Left renal cortex interstitium (tissue), 4 donors: Measurements from ENCODE around the gene RTL5. TPM values are rescaled to one million over a fixed set of nuclear protein-coding genes. Genes with fewer than 3 reads are reported as not detected.

Source experiments
- DNase-seq, 4 donors: peaks; one replicate each; pipeline ENCODE4 v3.0.0-alpha.2; 2013; ENCODE audit warnings: low read depth in 4 of 4, low spot score in 2 of 4, missing footprints in 1 of 4
- polyA plus RNA-seq, 4 donors: library from polyadenylated mRNA; unstranded; fragments of 120-200 nt; gene quantifications; one replicate each; pipeline ENCODE4 v1.2.1, GENCODE V29; 2013; ENCODE audit not compliant: insufficient read length in 4 of 4

Gene RTL5
- polyA plus RNA-seq, 4 donors: 22.7 to 31.3 (median 23.0) TPM

DNA sequence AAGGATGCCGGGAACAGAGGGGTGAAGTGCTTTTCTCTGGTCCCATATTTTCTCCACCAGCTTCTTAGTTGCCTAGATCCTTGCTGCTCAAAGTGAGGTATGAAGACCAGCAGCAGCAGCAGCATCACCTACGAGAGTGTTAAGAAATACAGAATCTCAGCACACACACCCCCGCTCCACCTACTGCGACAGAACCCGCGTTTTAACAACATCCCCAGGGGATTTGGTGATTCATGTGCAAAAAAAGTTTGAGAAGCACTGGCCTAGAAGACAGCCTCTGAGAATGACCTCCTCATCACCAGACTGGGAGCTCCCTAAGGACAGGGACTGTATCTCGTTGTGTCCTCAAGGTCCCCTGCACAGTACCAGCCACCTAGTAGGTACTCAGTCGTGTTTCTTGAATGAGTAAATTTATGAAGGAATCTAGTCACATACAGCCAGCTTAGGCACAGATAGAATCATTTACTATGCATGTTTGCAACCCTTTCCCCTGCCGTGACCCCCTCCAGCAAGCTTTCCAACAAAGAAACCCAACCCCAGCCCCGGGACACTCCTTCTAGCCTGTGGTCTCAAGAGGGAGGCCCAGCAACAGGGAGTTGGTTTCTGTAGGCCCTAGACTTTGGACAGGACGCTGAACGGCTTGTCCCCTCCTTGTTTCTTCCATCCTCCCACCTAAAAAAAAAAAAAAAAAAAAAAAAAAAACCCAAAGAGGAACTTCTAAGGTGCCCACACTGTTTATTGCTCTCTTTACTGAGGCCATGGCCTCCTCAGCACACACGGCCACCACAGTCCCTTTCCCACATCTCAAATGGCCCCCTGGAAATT, 21.5 kb downstream of the RTL5 start:
- DNase-seq: no peak

DNA sequence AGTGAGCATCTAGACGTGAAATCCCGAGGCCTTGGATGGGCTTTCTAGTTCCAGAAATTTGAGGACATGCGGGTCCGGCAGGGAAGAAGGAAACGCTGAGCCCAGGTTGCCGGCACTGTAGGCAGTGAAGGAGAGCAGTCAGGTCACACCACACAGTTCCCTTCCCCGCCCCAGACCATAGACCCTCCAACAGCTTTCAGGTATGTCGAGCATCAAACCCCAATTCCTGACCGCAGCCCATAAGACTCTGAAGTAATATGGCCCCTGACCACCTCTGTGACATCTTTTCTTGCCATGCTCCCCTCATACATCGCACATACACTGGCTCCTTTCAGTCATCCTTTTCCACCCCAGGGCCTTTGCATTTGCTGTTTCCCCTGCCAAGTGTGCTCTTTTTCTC, 23.0 kb downstream of the RTL5 start:
- DNase-seq: no peak

DNA sequence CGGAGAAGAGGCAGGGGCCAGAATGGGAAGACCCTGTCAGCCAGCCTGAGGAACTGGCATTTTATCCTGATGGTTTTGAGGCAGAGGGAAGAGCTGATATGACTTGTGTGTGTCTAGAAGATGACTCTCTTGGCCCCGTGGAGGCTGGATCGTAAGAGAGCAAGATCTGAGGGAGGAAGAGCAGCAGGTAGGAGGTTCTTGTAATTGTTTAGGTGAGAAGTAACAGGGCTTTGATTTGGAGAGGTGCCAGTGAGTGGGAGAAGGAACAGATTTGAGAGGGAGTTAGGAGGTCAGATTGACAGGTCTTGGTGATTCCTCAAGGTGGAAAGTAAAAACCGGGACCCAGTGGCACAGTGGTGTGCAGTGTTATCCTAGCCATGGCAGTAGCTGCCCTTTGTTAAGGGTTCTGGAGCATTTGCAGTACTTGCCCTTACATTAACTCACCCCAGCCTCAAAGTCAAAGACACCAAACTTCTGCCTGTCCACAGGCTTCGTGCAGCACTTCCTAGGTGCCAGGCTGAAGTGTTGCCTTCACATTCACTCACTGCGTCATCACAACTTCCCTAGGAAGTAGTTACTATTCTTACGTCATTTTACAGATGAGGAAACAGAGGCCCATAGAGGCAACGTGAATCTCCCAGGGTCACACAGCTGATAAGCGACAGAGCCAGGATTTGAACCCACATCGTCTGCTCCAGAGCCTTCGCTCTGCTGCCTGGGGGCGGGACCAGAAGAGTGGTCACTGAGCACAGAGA, 23.7 kb downstream of the RTL5 start:
- DNase-seq: no peak

DNA sequence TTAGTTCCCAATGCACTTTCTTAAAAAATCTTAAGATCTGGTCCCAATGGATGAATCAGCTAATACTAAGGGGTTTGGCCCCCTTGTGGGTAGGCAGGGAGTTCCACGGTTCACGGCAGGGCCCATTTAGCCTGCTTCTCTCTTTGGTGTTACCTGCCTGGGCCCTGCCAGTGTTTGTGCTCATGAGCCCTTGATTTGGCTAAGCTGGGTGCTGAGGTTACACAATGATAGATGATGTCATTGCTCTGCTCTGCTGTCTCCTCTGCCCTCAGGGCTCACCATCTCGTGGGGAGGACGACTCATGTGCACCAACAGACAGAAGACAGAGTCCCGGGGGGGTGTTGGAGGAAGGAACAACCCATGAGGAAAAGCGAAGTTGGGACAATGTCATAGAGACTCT, 24.4 kb downstream of the RTL5 start:
- no peak for DNase-seq

DNA sequence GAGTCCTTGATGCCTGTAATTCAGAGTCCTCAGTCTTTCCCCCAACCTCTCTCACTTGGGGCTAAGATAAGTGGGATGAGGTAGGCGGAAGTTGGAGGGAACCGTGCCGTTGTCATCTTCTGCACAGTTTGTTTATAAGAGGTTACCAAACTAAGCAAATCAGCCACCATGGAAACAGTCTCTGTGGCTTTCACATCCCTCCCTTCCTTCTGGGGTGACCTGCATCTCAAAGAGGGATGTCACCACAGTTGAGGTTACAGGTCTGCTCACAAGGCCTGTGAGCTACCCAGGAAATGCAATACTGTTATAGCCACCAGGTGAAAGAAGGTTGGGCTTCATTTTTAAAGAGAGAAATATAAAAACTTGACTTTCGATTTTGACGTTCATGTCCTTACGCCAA, 26.3 kb downstream of the RTL5 start:
- no peak for DNase-seq

DNA sequence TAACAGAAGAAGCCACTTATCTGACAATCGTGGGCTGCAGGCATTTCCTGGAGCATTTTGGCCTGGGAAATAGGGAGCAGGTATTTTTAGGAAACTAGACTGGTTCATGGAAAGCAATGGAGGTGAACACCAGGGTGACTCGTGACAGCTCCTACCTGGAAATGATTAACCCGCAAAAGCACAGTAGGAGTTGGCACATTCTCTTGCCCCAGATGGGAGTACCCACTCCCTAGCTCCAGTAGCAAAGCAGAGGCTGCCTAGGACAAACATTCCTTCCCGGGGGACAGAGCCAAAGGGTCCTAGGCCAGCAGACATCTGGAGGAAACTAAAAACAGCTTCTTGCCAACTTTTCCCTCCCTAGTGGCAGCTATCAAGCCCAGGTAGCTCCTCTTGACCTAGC, 29.0 kb downstream of the RTL5 start:
- DNase-seq: no peak

DNA sequence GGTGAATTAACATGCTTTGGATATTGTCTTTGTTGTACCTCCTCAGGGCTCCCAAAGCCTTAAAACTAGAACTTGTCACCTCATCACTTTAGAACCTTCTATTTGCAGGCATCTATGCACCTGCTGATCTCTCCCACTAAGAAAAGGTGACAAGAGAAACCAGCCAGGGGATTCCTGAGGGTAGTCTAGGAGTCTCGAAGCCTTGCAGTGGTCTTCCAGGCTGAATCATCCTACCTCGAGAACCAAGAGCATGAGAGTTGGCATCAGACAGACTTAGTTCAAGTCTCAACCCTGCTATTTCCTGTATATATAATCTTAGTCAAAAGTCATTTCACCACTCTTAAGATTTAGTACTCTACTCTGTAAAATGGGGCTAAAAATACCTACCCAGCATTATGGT, 29.6 kb downstream of the RTL5 start:
- DNase-seq: no peak

DNA sequence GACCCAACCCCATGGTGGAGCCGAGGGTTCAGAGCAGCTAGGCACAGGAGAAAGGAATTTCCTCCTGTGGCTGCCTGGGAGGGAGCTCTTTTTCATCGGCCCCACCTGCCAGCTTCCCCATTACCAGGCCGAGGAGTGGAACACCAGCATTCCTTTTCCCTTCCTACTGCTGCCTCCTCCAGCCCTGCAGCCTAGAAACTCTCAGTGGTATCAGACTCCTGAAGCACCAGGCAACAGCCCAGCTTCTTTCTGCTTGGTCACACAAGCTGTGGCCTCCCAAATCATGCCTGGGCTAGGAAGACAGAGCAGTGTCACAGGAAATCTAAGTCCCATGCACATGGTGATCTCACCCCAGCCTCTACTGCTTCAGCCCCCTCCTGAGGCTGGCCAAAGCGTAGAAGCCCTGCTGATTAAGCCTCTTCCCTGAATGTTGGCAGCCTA, 30.1 kb downstream of the RTL5 start:
- no peak for DNase-seq

DNA sequence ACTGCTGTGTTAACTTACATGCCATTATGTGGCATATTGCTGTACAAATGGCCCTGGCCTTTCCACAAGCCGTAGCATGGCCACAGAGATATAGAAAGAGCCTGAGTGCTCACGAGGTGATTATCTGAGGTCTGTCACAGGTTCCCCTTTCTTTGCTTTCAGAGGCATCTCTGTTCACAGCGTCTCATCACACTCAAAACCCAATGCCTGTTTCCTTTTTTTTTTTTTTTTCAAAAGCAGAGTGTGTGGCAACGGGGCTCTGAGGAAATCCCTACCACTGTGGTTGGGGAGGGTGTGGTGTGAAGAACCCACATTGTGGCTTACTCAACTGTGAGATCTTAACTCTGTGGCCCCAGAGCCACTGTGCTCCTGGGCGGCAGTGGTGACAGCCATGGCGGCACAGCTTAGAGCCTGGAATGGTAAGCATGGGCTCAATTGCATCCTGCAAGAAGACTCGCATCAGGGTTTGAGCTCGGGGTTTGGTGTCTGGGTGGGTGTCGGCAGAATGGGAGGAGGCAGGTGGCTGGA, 30.8 kb downstream of the RTL5 start:
- no peak for DNase-seq

DNA sequence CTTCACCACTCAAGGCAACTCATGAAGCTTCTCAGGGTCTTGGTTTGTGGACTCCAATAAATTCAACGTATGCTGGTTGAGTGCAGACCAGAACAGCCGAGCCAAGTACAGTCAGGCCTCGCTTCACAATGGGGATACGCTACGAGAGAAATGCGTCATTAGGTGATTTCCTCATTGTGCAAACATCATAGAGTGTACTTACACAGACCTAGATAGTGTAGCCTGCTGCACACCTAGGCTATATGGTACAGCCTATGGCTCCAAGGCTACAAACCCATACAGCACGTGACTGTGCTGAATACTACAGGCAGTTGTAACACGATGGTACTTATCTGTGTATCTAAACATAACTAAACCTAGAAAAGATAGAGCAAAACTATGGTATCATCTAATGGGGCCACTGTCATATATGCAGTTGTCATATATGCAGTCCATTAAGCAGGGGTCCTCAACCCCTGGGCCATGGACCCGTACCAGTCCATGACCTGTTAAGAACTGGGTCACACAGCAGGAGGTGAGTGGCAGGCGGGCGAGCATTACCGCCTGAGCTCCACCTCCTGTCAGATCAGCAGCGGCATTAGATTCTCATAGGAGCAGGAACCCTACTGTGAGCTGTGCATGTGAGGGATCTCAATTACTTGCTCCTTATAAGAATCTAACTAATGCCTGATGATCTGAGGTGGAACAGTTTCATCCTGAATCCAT, 31.5 kb downstream of the RTL5 start:
- no peak for DNase-seq

DNA sequence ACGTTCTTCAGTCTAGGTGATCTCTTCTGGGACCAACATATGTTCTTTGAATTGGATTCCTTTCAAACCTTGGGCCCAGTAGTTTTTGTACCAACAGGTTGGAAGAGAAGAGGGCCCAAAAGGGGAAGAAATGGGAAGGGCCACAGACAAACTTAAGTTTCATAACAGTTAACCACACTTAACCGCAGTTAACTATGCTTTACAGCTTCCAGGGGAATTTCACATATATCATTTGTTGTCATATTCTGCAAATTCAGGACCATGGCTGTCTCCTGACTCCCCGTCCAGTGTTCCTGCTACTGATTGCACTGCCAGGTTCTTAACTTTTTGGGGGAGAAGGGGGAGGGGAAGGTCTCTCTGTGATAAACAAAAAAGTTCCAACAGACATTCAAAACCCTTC, 34.6 kb downstream of the RTL5 start:
- DNase-seq: no peak

DNA sequence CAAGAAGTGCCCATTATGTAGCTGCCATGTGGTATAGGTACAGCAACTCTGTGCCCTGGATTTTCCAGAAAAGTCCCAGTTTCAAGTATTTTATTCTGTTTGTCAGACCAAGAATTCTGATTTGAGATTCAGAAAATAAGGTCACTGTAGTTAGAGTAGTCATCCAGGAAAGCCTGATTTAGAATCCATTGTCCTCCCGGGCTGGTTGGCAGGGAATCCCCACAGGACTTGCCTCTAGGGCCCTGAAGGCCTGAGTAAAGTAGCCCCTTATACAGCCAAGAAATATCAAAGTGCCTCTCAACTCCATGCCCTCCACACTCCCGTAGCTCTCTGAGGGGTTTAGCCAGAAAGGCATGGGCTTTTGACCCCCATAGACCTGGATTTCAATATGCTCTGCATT, 36.3 kb downstream of the RTL5 start:
- DNase-seq: no peak

DNA sequence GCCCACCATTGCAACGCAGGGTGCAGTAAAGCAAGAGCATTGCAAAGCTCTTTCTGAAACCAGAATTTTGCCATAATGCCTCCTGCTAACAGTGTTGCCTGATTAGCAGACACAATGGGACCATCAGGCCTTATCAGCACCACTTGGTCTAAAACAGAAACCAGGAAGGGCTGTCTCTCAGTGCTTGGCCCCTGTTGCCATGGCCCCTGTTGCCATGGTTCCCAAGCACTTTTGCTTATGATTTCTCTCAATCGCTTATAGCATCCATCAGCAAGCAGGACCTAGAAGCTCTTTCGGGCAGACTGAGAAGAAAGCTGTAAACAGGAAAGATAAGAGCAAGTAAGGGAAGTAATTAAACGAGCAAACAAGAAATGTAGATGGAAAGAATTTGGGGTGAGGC, 36.8 kb downstream of the RTL5 start:
- no peak for DNase-seq

DNA sequence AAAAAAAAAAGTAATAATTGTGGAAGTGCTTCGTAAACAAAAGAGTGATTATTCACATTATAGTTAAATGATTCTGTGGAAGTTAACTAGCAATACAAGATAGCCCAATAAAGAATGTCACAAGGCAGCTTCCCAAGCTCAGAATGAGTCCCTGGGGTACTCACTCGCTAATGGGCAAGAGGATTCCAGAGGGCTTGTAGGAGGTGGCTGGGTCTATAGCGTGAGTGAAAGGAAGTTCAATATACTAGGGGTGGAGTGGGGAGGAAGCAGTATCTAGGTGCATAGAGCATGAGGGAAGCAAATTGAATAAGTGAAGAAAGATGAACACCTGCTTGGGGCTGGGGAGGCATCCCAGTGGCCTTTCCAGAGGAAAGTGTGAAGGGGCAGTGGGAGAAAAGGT, 42.5 kb downstream of the RTL5 start:
- no peak for DNase-seq

DNA sequence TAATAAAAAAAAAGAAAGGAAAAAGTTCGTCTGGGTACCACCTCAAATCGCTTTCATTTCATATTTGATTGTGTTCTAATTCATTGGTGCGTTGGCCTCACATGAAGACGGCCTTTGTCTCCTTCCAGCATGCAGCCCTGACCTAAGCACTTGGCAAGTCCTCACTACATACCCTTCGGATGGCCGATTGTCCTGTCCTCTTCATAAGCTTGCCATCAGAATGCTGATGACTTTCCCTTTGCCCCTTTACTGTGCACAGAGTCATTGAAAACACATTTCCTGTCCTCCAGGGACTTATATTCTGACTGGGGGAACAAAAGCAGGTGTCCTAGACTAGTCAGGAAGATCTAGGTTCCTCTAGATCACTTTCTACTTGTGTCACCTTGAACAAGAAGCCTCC, 43.0 kb downstream of the RTL5 start:
- no peak for DNase-seq

DNA sequence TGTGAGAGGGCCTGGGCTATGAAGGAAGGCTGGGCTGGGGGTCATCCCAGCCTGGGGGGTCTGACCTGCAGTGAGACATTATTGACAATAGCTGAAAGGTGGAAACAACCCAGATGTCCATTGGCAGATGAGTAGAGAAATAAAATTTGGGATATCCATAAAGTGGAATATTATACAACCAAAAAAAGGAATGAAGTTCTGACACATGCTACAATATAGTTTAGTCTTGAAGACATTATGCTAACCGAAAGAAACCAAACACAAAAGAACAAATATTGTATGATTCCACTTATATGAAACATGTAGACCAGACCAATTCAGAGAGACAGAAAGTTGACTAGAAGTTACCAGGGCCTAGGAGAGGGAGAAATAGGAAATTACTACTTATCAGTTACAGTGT, 44.7 kb downstream of the RTL5 start:
- DNase-seq: no peak

DNA sequence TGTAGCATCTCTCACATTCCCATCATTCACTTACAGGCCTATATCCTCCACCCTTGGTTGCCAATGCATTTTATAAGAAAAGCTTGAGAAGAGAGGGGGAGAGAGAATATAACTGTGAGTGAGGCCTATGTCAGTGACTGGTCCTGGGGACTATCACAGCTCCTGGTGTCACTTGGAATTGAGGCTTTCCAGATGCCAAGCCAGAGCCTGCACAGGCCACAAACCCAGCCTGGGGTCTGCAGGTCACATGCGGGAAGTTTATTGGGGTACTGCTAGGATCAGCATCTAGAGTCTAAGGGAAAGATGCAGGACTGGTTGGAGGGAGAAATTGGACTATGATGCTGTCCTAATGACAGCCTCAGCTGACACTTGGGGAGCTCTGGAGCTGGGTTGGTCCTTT, 47.6 kb downstream of the RTL5 start:
- DNase-seq: no peak

DNA sequence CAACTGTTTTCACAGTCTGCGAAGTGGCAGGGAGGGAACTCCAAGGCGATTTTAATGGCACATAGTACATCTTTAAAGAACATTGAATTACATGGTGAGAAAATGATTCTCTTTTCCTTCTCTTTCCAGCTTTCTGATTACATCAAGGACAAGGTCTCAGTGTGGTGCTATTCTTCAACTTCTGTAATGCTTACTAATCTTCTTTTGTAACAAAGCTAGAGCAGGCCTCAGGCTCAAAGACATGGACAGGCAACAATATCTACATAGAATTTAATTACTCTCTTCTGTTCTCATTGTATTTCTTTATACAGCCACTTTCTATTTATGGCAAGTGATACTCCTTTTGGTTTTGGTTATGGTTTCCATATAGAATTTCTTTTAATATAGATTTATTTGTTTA, 48.4 kb downstream of the RTL5 start:
- DNase-seq: no peak

DNA sequence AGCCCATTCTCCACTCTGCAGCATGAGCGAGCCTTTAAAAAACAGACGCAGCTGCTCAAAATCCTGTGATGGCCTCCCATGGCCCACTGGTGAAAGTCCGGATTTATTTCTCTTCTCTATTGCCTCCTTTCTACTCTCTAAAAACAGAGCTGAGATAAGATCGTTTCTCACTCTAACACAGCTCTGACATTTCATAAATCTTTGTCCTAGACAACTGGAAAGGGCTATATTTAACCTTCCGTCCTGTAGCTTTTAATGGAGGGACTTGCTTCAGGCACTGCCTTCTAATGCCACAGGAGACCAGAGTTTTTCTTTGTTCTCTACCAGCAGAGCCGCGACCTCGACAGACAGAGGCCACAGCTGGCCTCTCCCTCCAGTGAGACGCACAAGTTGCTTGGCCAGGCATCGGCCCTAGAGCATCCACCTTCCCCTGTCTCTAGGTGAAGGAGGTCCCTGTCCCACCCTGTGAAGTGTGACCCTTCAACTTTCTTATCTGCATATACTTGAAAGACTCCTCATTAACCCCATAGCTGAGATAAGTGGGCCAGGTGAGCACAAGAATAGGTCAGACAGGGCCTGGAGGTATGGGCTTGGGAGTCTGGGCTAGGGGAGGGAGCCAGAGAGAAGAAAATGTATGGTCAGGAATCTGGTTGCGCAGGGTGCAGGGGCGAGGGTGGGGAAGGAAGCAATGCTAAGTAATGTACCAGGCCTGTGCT, 50.0 kb downstream of the RTL5 start:
- DNase-seq: no peak

DNA sequence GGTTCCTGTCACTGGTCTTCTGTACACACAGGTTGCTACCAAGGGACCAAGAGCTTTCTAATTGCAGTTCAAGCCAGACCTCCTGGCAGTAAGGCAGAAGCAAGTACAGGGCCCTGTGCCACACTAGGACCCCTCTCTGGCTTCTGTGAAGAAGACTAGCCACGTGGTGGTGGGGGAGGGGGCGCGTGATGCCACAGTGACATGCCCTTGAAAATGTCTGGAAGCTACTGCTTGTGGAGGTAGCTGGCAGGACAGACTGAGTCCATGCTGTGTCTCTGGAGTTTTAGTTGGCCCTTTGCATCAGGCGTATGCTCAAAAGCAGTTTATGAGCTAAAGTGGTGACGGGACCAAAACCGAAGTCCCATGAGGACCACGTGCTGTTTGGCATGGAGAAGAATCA, 50.9 kb downstream of the RTL5 start:
- DNase-seq: no peak

DNA sequence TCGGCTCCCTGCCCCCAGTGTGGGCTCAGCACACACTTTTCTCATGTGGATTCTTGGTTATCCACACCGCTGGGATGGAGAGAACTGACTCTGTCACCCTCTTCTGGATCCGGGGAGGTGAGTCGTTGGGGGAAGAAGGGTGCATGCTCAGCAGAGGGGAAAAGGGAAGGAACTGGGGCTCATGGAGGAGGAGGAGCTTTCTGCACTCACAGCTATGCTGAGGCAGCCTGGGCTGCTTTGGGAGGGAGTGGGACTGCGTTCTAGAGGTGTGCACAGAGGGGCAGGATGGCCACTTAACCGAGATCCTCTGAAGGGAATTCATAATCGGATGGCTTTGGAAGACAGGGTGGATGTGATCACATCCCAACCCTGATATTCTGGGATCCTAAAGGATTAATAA, 51.6 kb downstream of the RTL5 start:
- DNase-seq: no peak
